ENCODE data around the gene TIE1.

GRCh38 chr1:43293176-43293575 lies 7.6 kb upstream of the TIE1 start:
- TF ChIP-seq CTCF (conservative IDR thresholded peaks at IDR 0.05) (no peak), ZFX (IDR thresholded peaks at IDR 0.05) (no peak)

Data from C4-2B (cell line).